ENCODE measurements around the gene COL25A1.
"Not testable (repeated sequence)": the region's sequence is repeated elsewhere in the genome, so short reads cannot be mapped to it uniquely, and the experiment has no call there.

Gene COL25A1

DNA sequence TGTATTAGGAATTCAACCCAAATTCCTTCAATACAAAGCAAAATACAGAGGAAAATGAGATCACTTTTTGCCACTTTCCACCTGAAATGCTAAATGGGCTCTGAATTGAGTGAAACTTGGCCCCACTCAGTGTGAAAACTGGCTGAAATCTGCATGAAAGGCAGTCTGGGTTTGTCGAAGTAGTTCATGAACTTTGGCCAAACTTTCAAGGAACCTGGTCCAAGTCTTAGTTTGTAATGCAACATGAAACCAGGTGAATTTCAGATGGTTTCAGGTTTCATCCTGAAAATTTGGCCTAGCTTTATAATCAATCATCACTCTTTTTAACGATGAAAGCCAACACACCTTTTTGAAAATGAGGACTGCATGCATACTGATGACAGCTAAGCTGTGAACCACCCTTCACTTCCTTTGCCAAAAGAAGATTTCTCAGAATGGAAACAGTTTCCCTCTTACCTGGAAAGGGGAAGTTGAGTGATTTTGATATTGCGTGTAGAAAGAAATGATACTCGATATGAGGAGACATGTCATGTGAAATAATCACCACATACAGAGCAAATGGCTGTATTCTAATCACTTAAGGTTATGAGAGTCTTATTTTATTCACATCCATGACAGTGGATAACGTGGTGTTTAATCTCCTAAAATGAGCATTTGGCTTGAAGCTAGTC lies 329.7 kb downstream of the COL25A1 start:
- DNase-seq (ENCODE audit: extremely low read depth in 1 of 2, low read depth in 1 of 2): no peak

GRCh38 chr4:108971473-108971872 lies 331.0 kb downstream of the COL25A1 start:
- no peak for DNase-seq (ENCODE audit: extremely low read depth in 1 of 2, low read depth in 1 of 2)

DNA sequence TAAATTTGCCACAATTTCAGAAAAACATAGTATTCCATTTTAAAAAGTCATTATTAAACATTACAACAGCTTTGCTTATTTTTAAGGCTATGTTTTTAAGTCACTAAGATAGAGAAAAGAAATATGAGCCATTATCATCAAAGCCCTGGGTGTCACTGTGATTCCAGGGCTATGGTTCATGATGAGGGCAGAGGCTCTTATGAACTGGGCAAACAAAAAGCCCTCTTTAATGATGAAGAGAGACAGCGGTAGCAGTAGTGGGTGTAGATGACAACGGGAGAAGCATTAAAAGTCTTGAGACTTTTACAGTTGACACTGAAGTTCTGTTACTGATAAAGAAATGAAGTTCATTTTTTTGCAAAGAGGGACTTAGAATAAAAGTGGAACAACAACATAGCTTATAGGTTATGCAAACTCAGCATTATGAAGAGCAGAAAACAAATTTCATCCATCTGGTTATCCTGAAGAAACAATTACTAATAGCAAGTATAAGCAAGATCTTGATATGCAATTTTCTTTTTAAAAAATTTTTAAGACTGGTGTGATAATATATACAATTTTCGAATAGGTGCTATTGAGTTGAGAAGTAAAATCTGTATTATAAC lies 336.9 kb downstream of the COL25A1 start:
- no peak for DNase-seq (ENCODE audit: extremely low read depth in 1 of 2, low read depth in 1 of 2)

- no peak for DNase-seq (ENCODE audit: extremely low read depth in 1 of 2, low read depth in 1 of 2)
Measured at GRCh38 chr4:108965016-108965415, 337.4 kb downstream of the COL25A1 start.

- no peak for DNase-seq (ENCODE audit: extremely low read depth in 1 of 2, low read depth in 1 of 2)
Measured at GRCh38 chr4:108963910-108964309, 338.5 kb downstream of the COL25A1 start.

- DNase-seq (ENCODE audit: extremely low read depth in 1 of 2, low read depth in 1 of 2): no peak
Measured at GRCh38 chr4:108959491-108959890, 343.0 kb downstream of the COL25A1 start.

GRCh38 chr4:108954880-108955279 lies 347.6 kb downstream of the COL25A1 start:
- DNase-seq (ENCODE audit: extremely low read depth in 1 of 2, low read depth in 1 of 2): no peak

GRCh38 chr4:108953941-108954340 lies 348.5 kb downstream of the COL25A1 start:
- no peak for DNase-seq (ENCODE audit: extremely low read depth in 1 of 2, low read depth in 1 of 2)

DNA sequence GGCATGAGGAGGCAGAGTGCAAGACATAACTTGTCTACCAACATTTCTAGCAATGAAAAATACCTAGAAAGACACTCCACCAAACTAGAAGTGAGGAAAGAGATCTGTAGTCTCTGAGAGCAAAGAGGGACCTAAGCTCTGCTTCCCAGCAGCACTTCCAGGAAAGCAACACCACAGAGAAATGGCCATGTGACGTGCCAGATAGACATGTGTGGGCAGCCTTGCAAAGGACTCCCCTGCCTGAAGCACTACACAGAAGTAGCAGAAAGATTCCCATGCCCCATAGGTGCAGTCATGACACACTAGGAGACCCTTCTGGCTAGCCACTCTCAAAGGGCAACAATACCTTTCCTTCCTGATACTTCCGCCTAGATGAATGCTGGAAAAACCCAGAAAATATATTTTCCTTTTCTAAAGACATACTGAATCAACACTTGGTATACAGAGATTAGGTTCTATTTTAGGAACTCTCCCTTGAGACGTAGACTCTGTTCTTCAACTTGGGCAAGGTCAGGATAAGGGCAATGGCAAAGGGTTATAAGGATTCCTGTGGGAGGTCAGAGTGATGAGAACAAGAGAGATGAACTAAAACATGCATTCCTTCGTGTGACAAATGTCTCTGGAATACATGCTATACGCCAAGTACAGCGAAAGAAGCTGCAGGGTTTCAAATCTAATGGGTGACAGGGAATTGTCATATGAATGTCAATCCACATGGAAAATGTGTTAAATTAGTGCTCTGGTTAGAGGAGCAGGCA lies 352.1 kb downstream of the COL25A1 start:
- no peak for DNase-seq (ENCODE audit: extremely low read depth in 1 of 2, low read depth in 1 of 2)

GRCh38 chr4:108947526-108947925 lies 354.9 kb downstream of the COL25A1 start:
- DNase-seq (ENCODE audit: extremely low read depth in 1 of 2, low read depth in 1 of 2): no peak

DNA sequence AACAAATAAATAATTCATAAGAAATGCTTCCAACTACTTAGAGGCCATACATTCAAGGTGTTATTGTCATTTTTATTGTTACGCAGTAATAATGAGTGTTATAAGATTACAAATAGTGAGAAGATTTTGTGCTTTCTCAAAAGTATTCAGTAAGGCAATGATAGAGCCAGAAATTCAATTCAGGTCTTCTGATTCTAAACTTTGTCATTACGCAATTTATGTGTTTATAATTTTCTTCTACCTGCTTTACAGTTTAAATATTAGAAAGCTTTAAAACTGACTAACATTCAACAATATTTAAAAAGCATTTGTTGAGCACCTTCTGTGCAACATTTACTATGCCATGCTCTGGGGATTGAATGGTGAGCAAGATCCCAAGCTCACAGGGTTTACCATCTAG lies 356.2 kb downstream of the COL25A1 start:
- no peak for DNase-seq (ENCODE audit: extremely low read depth in 1 of 2, low read depth in 1 of 2)

- DNase-seq (ENCODE audit: extremely low read depth in 1 of 2, low read depth in 1 of 2): no peak
Measured at GRCh38 chr4:108943976-108944591, 358.4 kb downstream of the COL25A1 start.

- DNase-seq (ENCODE audit: extremely low read depth in 1 of 2, low read depth in 1 of 2): no peak
Measured at GRCh38 chr4:108943371-108943770, 359.1 kb downstream of the COL25A1 start.

- no peak for DNase-seq (ENCODE audit: extremely low read depth in 1 of 2, low read depth in 1 of 2)
Measured at GRCh38 chr4:108941904-108942430, 360.5 kb downstream of the COL25A1 start.

DNA sequence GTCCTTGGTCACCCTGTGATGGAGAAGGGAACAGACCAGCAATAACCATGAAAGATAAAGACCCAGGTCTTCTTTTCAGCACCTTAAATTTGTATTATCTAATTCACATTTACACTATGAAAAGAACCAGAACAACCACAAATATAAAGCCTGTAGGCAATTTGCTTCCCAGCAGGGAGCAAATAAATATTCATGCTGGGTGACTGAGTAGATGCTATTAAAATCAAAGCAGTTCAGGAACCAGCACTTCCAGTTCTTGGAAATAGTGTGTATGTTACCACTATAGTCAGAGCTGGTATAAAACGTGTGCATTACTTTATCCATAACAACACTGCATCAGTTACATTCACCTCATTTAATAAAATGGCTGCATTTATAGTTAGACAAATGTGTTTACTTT lies 361.8 kb downstream of the COL25A1 start:
- no peak for DNase-seq (ENCODE audit: extremely low read depth in 1 of 2, low read depth in 1 of 2)

DNA sequence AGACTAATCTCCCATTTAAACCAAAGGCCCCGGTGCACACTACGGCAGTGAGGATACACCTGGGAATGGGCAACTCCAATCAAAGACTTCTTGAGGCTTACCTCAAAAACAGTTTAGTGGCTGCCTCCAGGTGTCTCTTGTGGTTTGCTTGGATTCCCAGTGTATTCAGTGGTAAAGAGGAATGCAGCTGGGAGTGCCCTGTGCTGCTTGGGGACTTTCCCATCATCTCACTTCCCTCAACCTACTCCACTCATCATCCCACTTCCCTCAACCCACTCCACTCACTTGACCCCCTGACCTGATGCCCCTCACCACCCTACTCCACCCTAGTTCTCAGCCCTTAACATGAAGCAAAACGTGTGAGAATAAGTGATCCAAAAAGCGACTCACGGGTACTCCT lies 362.3 kb downstream of the COL25A1 start:
- no peak for DNase-seq (ENCODE audit: extremely low read depth in 1 of 2, low read depth in 1 of 2)

DNA sequence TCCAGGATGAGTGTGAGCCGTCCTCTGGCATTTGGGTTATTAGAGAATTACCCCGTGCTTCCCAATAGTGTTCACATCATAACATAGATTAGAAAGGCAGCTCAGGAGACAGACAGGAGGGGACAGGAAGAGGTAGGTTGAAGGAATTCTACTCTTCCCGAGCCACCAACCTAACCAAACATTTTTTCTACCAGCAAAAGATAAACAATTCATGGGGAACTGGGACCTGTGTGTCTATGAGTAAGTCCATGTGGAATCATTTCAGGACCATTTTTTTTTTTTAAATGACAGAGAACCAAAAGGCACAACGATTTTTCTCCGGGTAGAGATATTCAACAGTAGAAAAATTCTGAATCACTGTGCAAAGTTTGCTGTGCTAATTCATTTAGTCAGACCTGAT lies 365.4 kb downstream of the COL25A1 start:
- no peak for DNase-seq (ENCODE audit: extremely low read depth in 1 of 2, low read depth in 1 of 2)

- not testable (repeated sequence) for DNase-seq (ENCODE audit: extremely low read depth in 1 of 2, low read depth in 1 of 2)
Measured at GRCh38 chr4:108933925-108934324, 368.5 kb downstream of the COL25A1 start.

- no peak for DNase-seq (ENCODE audit: extremely low read depth in 1 of 2, low read depth in 1 of 2)
Measured at GRCh38 chr4:108933046-108933445, 369.4 kb downstream of the COL25A1 start.

DNA sequence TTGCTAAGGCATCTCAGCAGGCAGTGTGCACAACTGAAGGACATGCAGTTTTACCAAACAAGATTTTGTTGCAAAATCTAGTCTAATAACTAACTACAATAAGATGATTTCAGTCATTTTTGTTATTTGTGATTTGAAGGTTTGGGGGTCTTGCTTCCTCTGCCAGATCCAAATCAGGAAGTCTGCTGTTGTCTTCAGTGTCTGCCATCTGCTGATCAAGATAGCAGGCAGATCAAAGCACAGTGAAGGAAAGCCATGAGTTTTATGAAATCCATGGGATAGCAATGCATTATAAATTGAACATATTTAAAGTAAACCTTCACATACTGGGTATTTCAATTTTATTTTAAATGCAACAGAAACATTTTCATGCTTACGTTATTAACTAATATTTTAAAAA lies 370.5 kb downstream of the COL25A1 start:
- DNase-seq (ENCODE audit: extremely low read depth in 1 of 2, low read depth in 1 of 2): no peak

DNA sequence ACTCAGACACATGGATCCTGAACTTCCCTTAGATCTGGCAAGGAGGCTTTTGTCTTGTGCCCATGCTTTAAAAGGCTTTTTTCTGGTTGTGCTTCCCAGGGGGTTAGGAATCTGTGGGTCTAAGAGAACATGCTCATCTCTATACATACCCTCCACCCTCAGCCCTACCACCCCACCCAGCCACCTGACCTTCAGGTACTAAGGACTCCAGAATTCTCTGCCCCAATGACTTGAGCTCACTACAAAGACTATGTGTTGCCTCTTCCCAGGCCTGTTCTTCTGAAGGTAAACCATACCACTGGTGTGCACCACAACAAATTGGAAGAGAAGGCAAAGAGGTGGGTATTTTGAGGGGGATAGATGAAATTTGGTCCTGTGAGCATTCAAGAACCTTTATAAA lies 372.3 kb downstream of the COL25A1 start:
- no peak for DNase-seq (ENCODE audit: extremely low read depth in 1 of 2, low read depth in 1 of 2)

All from stimulated activated CD8-positive, alpha-beta memory T cell treated with anti-CD3 and anti-CD28 coated beads, Interleukin-7, amount 100 ng/mL, for 48 hours (primary cell).